ENCODE data around the gene ETNK2. TPM values are rescaled to one million over a fixed set of nuclear protein-coding genes. Genes with fewer than 3 reads are reported as not detected.

Gene ETNK2
- total and polyA plus RNA-seq, 2 donors (not counting 1 experiment from before 2014, with no cell fraction given): 0.49 to 2.8 TPM

DNA sequence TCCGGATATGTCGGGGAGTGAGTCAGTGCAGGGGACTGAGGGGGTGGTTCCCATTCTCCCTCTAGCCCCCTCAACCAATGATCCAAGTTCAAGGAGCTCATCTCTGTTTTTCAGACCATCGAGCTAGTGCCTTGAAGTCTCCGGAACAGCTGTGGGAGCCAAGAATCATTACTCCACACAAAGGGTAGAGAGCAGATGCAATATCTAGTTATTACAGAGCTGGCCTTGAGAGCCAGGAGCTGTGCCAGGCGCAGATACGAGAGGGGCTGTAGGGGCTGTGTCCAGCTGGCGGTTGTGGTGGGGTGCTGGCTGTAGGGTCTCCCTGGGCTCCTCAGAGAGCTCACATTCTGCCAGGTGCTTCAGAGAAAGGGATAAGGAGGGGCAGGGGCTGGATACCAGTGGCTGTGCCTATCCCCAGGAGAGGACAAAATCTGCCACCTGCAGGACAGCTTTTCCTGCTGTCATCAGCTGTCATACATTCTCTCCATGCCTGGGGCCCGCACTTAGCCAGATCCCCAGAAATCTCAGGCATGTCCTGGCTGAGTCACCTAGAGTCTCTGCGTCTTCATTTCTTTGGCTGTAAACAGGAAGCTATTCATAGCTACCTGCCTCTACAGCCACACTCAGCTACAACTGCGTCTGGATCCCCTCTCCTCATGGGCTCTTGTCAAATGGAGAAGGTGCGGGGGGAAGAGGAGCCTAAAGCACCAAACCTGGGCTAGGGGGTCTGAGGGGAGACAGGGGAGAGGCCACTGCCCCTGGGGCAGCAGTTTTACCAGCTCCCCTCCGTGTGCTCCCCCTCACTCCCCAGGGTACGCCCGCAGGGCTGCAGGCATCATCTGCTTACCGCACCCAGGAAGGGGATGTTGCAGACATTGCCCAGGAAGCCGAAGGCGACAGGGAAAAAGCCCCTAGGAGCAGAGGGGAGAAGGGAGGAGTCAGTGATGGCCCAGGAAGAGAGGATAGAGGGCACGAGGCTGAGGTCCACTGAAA, 46.8 kb upstream of the ETNK2 start:
- no peaks in the 10 kb centered on the region for H3K36me3 ChIP-seq (replicated peaks in 1 of 2; ENCODE audit: control extremely low read depth in 1 of 2, control insufficient read depth in 1 of 2, extremely low read depth in 1 of 2, insufficient read depth in 2 of 2, low read length in 1 of 2)
- ChIA-PET CTCF (interaction anchor here (0.7 to 1.0 kb wide), 2 partner anchors 12 to 34 kb away, joined by 3 to 4 read pairs; no protein-coding TSS in a partner anchor), POLR2A (no interaction called here)
- H3K4me1 ChIP-seq (ENCODE audit: control insufficient read depth in 2 of 2, insufficient read depth in 2 of 2, low read length in 2 of 2): no peaks in the 10 kb centered on the region
- peaks cover 0 to 10% (median 0%) of the 10 kb centered on the region in 4 experiments for H3K27me3 ChIP-seq (replicated peaks in 1 of 4; ENCODE audit: control extremely low read depth in 1 of 4, control insufficient read depth in 3 of 4, insufficient read depth in 4 of 4, low read length in 3 of 4)
- H3K27ac ChIP-seq (ENCODE audit: low read length in 2 of 2): no peak overlapping the region
- peaks cover 18% of the 10 kb centered on the region for H3K27me3 Mint-ChIP-seq
- no peak overlapping the region for H3K4me2 ChIP-seq (replicated peaks; ENCODE audit: low read depth, low read length, poor library complexity, severe bottlenecking)
- H3K4me1 Mint-ChIP-seq: no peaks in the 10 kb centered on the region
- TF ChIP-seq, protein P1, sequence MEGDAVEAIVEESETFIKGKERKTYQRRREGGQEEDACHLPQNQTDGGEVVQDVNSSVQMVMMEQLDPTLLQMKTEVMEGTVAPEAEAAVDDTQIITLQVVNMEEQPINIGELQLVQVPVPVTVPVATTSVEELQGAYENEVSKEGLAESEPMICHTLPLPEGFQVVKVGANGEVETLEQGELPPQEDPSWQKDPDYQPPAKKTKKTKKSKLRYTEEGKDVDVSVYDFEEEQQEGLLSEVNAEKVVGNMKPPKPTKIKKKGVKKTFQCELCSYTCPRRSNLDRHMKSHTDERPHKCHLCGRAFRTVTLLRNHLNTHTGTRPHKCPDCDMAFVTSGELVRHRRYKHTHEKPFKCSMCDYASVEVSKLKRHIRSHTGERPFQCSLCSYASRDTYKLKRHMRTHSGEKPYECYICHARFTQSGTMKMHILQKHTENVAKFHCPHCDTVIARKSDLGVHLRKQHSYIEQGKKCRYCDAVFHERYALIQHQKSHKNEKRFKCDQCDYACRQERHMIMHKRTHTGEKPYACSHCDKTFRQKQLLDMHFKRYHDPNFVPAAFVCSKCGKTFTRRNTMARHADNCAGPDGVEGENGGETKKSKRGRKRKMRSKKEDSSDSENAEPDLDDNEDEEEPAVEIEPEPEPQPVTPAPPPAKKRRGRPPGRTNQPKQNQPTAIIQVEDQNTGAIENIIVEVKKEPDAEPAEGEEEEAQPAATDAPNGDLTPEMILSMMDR (IDR thresholded peaks at IDR 0.05): no peak
- TF ChIP-seq EZH2 (IDR thresholded peaks at IDR 0.05; ENCODE audit: borderline replicate concordance, insufficient read depth, low read depth, low read length, poor library complexity, severe bottlenecking): no peak
- WGBS (ENCODE audit: insufficient coverage): 76% methylated on average over 10 of the region's 18 CpGs
- no peak overlapping the region for H3K27ac Mint-ChIP-seq
- no peaks in the 10 kb centered on the region for H4K20me1 ChIP-seq (ENCODE audit: control insufficient read depth, insufficient read depth, low read length, poor library complexity, severe bottlenecking)
- ATAC-seq (ENCODE audit: low read depth): no peak
- H2AFZ ChIP-seq (ENCODE audit: insufficient read depth, low read depth, low read length, poor library complexity, severe bottlenecking): no peak overlapping the region
- H3K79me2 ChIP-seq (ENCODE audit: control insufficient read depth, insufficient read depth, low read length): no peaks in the 10 kb centered on the region
- no peaks in the 10 kb centered on the region for H3K9me3 Mint-ChIP-seq (ENCODE audit: insufficient read depth)
- H3K9me3 ChIP-seq (ENCODE audit: control extremely low read depth in 1 of 3, control insufficient read depth in 2 of 3, insufficient read depth in 1 of 3, low read length in 2 of 3): peaks cover 0 to 3% (median 0%) of the 10 kb centered on the region in 3 donors
- intact Hi-C loops (cut with micrococcal nuclease): no loop called here
- no peak overlapping the region for H3K4me3 Mint-ChIP-seq
- DNase-seq: no peak
- H3K4me3 ChIP-seq (ENCODE audit: control extremely low read depth in 1 of 5, extremely low read depth in 1 of 5, insufficient read depth in 1 of 5, low read depth in 2 of 5, low read length in 4 of 5): no peak overlapping the region
- no peak overlapping the region for H3K9ac ChIP-seq (ENCODE audit: low read length)

DNA sequence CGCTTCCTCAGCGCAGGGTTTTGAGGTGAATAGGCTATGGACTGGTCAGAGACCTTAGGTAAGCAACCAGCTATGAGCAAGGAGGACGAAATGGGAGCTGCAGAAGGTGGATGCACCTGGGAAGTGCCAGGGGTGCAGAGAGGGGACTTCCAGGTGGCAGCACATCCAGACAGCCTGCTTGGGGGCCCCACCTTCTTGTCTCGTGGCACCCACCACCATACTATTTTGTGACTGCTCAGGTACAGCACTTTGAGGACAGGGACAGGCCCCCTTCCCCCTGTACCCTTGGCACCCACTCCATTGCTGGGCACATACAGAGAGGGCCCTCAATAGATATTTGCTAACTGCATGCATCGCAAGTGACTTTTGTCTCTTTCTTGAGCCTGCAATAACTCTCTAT, 45.2 kb upstream of the ETNK2 start:
- Histone ChIP-seq H3K36me3 (replicated peaks in 1 of 2; ENCODE audit: control extremely low read depth in 1 of 2, control insufficient read depth in 1 of 2, extremely low read depth in 1 of 2, insufficient read depth in 2 of 2, low read length in 1 of 2) (no peaks in the 10 kb centered on the region), H3K27ac (ENCODE audit: low read length in 2 of 2) (no peak overlapping the region), H3K4me3 (ENCODE audit: control extremely low read depth in 1 of 5, extremely low read depth in 1 of 5, insufficient read depth in 1 of 5, low read depth in 2 of 5, low read length in 4 of 5) (no peak overlapping the region), H3K4me1 (ENCODE audit: control insufficient read depth in 2 of 2, insufficient read depth in 2 of 2, low read length in 2 of 2) (no peaks in the 10 kb centered on the region), H3K9ac (ENCODE audit: low read length) (no peak overlapping the region), H3K79me2 (ENCODE audit: control insufficient read depth, insufficient read depth, low read length) (no peaks in the 10 kb centered on the region), H3K9me3 (ENCODE audit: control extremely low read depth in 1 of 3, control insufficient read depth in 2 of 3, insufficient read depth in 1 of 3, low read length in 2 of 3) (no peaks in the 10 kb centered on the region), H2AFZ (ENCODE audit: insufficient read depth, low read depth, low read length, poor library complexity, severe bottlenecking) (no peak overlapping the region), H3K27me3 (replicated peaks in 1 of 4; ENCODE audit: control extremely low read depth in 1 of 4, control insufficient read depth in 3 of 4, insufficient read depth in 4 of 4, low read length in 3 of 4) (peaks cover 0 to 11% (median 2%) of the 10 kb centered on the region in 4 experiments), H4K20me1 (ENCODE audit: control insufficient read depth, insufficient read depth, low read length, poor library complexity, severe bottlenecking) (no peaks in the 10 kb centered on the region), H3K4me2 (replicated peaks; ENCODE audit: low read depth, low read length, poor library complexity, severe bottlenecking) (no peak overlapping the region)
- intact Hi-C loops (cut with micrococcal nuclease): no loop called here
- 81% methylated on average over 5 of the region's 5 CpGs for WGBS (ENCODE audit: insufficient coverage)
- CTCF ChIA-PET: no interaction called here
- DNase-seq (no peak), ATAC-seq (ENCODE audit: low read depth) (no peak)
- POLR2A ChIA-PET: no interaction called here
- peaks cover 27% of the 10 kb centered on the region for H3K27me3 Mint-ChIP-seq
- no peaks in the 10 kb centered on the region for H3K4me1 Mint-ChIP-seq
- H3K9me3 Mint-ChIP-seq (ENCODE audit: insufficient read depth): no peaks in the 10 kb centered on the region
- TF ChIP-seq, protein P1 (IDR thresholded peaks at IDR 0.05): no peak
- TF ChIP-seq EZH2 (IDR thresholded peaks at IDR 0.05; ENCODE audit: borderline replicate concordance, insufficient read depth, low read depth, low read length, poor library complexity, severe bottlenecking): no peak
- H3K27ac Mint-ChIP-seq: no peak overlapping the region
- H3K4me3 Mint-ChIP-seq: no peak overlapping the region
